Keratinocyte (primary cell): ENCODE measurements around the gene KLHL1. TPM values are rescaled to one million over a fixed set of nuclear protein-coding genes. Genes with fewer than 3 reads are reported as not detected.

Source experiments
- DNase-seq: peaks from one replicate; pipeline ENCODE4 v3.0.0-alpha.2; 2011; ENCODE audit warnings: low read depth, missing footprints, low spot score
- FAIRE-seq: peaks from 2 replicates; lab custom pipeline; 2011; peaks lifted over from hg19 to GRCh38; lab: Jason Lieb, UNC
- H2AFZ ChIP-seq: 2 replicates; pipeline ENCODE4 v1.6.0; 2012; ENCODE audit warnings: low read length, control low read depth, inconsistent platforms; ENCODE audit not compliant: control insufficient read depth
- H3K27ac ChIP-seq: 2 replicates; pipeline ENCODE4 v1.5.1; 2011; ENCODE audit warnings: low read length; ENCODE audit not compliant: control insufficient read depth, insufficient read depth
- H3K27me3 ChIP-seq: 3 replicates; pipeline ENCODE4 v1.6.0; 2011; ENCODE audit warnings: low read length; ENCODE audit not compliant: control insufficient read depth, insufficient read depth; ENCODE audit errors: extremely low read depth
- H3K36me3 ChIP-seq, 2 experiments: 2 replicates in 1 of 2; 3 replicates in 1 of 2; pipeline ENCODE4 v1.5.1; 2011; ENCODE audit warnings: low read length in 2 of 2, mild to moderate bottlenecking in 1 of 2; ENCODE audit not compliant: control insufficient read depth in 2 of 2, insufficient read depth in 2 of 2; ENCODE audit errors: extremely low read depth in 1 of 2
- H3K4me1 ChIP-seq: 3 replicates; pipeline ENCODE4 v1.5.1; 2011; ENCODE audit warnings: low read length; ENCODE audit not compliant: control insufficient read depth, insufficient read depth; ENCODE audit errors: extremely low read depth
- H3K4me2 ChIP-seq: 3 replicates; pipeline ENCODE4 v1.6.0; 2011; ENCODE audit warnings: low read depth, low read length; ENCODE audit not compliant: control insufficient read depth, insufficient read depth; ENCODE audit errors: extremely low read depth
- H3K4me3 ChIP-seq, 3 experiments: fragments of 200-600 bp in 1 of 3; sonication (generic) in 1 of 3; 2 replicates in 2 of 3; 3 replicates in 1 of 3; pipeline ENCODE4 v1.5.1; 2011 to 2016; ENCODE audit warnings: low read length in 3 of 3, mild to moderate bottlenecking in 3 of 3, control low read depth in 2 of 3, inconsistent platforms in 1 of 3, low read depth in 1 of 3, mixed read lengths in 1 of 3, mixed run types in 1 of 3, moderate library complexity in 1 of 3; ENCODE audit not compliant: control insufficient read depth in 2 of 3, insufficient read depth in 2 of 3; ENCODE audit errors: extremely low read depth in 1 of 3
- H3K79me2 ChIP-seq: 2 replicates; pipeline ENCODE4 v1.6.0; 2012; ENCODE audit warnings: low read length; ENCODE audit not compliant: control insufficient read depth, insufficient read depth
- H3K9ac ChIP-seq: 3 replicates; pipeline ENCODE4 v1.6.0; 2011; ENCODE audit warnings: low read length; ENCODE audit not compliant: control insufficient read depth, insufficient read depth; ENCODE audit errors: extremely low read depth
- H3K9me1 ChIP-seq: 3 replicates; pipeline ENCODE4 v1.6.0; 2011; ENCODE audit warnings: low read length; ENCODE audit not compliant: control insufficient read depth, insufficient read depth; ENCODE audit errors: extremely low read depth
- H3K9me3 ChIP-seq: 2 replicates; pipeline ENCODE4 v1.5.1; 2012; ENCODE audit warnings: low read depth, low read length; ENCODE audit not compliant: control insufficient read depth
- H4K20me1 ChIP-seq: 3 replicates; pipeline ENCODE4 v1.6.0; 2011; ENCODE audit warnings: low read length; ENCODE audit not compliant: control insufficient read depth, insufficient read depth; ENCODE audit errors: extremely low read depth
- CTCF ChIP-seq, 3 experiments: IDR thresholded peaks in 1 of 3; conservative IDR thresholded peaks in 1 of 3; optimal IDR thresholded peaks in 1 of 3; 2 replicates in 2 of 3; 3 replicates in 1 of 3; pipeline versions ENCODE3 to v1.5.1; 2011; ENCODE audit warnings: low read length in 3 of 3, mild to moderate bottlenecking in 3 of 3, moderate library complexity in 2 of 3, control low read depth in 1 of 3, inconsistent platforms in 1 of 3; ENCODE audit not compliant: insufficient read depth in 2 of 3; ENCODE audit errors: extremely low read depth in 1 of 3
- EZH2 ChIP-seq: IDR thresholded peaks from one replicate; pipeline ENCODE4 v1.6.1; 2012; ENCODE audit warnings: inconsistent platforms, mild to moderate bottlenecking, low read length, moderate library complexity
- dilution Hi-C: fragments of 300-500 bp; cut with MboI; formaldehyde crosslinking; loops from one replicate; pipeline ENCODE4 v1.7.0; 2020; ENCODE audit warnings: low sequenced_read_pairs; ENCODE audit not compliant: extremely low pct_ligation_motif_present
- polyA plus RNA-seq, 5 experiments: library from polyadenylated mRNA; depleted of rRNA in 3 of 5; stranded (reverse) in 3 of 5; stranded (forward) in 1 of 5; unstranded in 1 of 5; fragments of >200 nt; gene quantifications; 1 replicate in 1 of 5; 2 replicates in 3 of 5; 3 replicates in 1 of 5; pipeline versions ENCODE4 v1.2.1 to v1.2.3, GENCODE V29; 2011 to 2012; ENCODE audit warnings: missing spikeins in 2 of 5, low read depth in 1 of 5, low replicate concordance in 1 of 5

KLHL1 gene
- polyA plus RNA-seq, 1 donor (not counting 4 experiments of a cell fraction or from before 2014, with no cell fraction given): not detected

GRCh38 chr13:69951412-69951811 is 156.8 kb downstream of the KLHL1 start:
- no peaks in the 10 kb centered on the region for H3K4me1 ChIP-seq
- H3K9ac ChIP-seq: no peak overlapping the region
- no peak for DNase-seq
- H3K4me3 ChIP-seq: no peak overlapping the region
- H3K79me2 ChIP-seq: no peaks in the 10 kb centered on the region
- H4K20me1 ChIP-seq: no peaks in the 10 kb centered on the region
- no peak overlapping the region for H3K27ac ChIP-seq
- no peak for TF ChIP-seq EZH2
- TF ChIP-seq CTCF (optimal IDR thresholded peaks at IDR 0.05 in 1 of 3, IDR thresholded peaks at IDR 0.05 in 1 of 3, conservative IDR thresholded peaks at IDR 0.05 in 1 of 3; ENCODE audit: extremely low read depth in 1 of 3, insufficient read depth in 2 of 3, low read length in 3 of 3): no peak
- no peak overlapping the region for H3K4me2 ChIP-seq
- no peak for FAIRE-seq
- dilution Hi-C loops: no loop called here
- no peak overlapping the region for H2AFZ ChIP-seq
- no peaks in the 10 kb centered on the region for H3K36me3 ChIP-seq
- H3K9me3 ChIP-seq: no peaks in the 10 kb centered on the region
- no peaks in the 10 kb centered on the region for H3K27me3 ChIP-seq
- no peaks in the 10 kb centered on the region for H3K9me1 ChIP-seq

GRCh38 chr13:69950160-69950559 is 158.1 kb downstream of the KLHL1 start:
- no peak for TF ChIP-seq EZH2
- TF ChIP-seq CTCF (optimal IDR thresholded peaks at IDR 0.05 in 1 of 3, IDR thresholded peaks at IDR 0.05 in 1 of 3, conservative IDR thresholded peaks at IDR 0.05 in 1 of 3; ENCODE audit: extremely low read depth in 1 of 3, insufficient read depth in 2 of 3, low read length in 3 of 3): no peak
- H3K27me3 ChIP-seq: no peaks in the 10 kb centered on the region
- dilution Hi-C loops: no loop called here
- H3K9me1 ChIP-seq: no peaks in the 10 kb centered on the region
- no peak overlapping the region for H2AFZ ChIP-seq
- DNase-seq: no peak
- no peaks in the 10 kb centered on the region for H3K4me1 ChIP-seq
- no peak overlapping the region for H3K4me2 ChIP-seq
- H3K27ac ChIP-seq: no peak overlapping the region
- no peaks in the 10 kb centered on the region for H3K36me3 ChIP-seq
- H3K9ac ChIP-seq: no peak overlapping the region
- H3K9me3 ChIP-seq: no peaks in the 10 kb centered on the region
- H4K20me1 ChIP-seq: no peaks in the 10 kb centered on the region
- H3K79me2 ChIP-seq: no peaks in the 10 kb centered on the region
- FAIRE-seq: no peak
- no peak overlapping the region for H3K4me3 ChIP-seq
